A549 (cell line): Measurements from ENCODE around the gene GHDC.

Experiments
- ESRRA ChIP-seq: fragments of 150-350 bp; IDR thresholded peaks from 2 replicates; pipeline ENCODE4 v1.6.1; 2014; ENCODE audit warnings: mild to moderate bottlenecking, low read length, borderline replicate concordance
- HDAC2 ChIP-seq: fragments of 200-600 bp; sonication (generic); IDR thresholded peaks from 2 replicates; pipeline ENCODE4 v1.6.1; 2016
- MYC ChIP-seq: IDR thresholded peaks from 2 replicates; pipeline ENCODE4 v1.6.1; 2012; ENCODE audit warnings: mild to moderate bottlenecking, inconsistent platforms, low read length, improper control_type of control experiment, borderline replicate concordance
- PHF8 ChIP-seq: fragments of 200-600 bp; sonication (generic); IDR thresholded peaks from 2 replicates; pipeline ENCODE4 v1.6.1; 2016; ENCODE audit warnings: low read depth, mild to moderate bottlenecking, antibody characterized with exemption, moderate library complexity, borderline replicate concordance
- POLR2AphosphoS2 ChIP-seq: conservative IDR thresholded peaks from 2 replicates; pipeline ENCODE4 v1.6.1; 2012; ENCODE audit warnings: low read length, improper control_type of control experiment, inconsistent platforms
- RAD21 ChIP-seq, 2 experiments: fragments of >200 bp in 1 of 2; sonication (Bioruptor Twin) in 1 of 2; formaldehyde crosslinking in 1 of 2; IDR thresholded peaks in 1 of 2; conservative IDR thresholded peaks in 1 of 2; 2 replicates in 1 of 2; 3 replicates in 1 of 2; pipeline ENCODE4 v1.6.1; 2012 to 2018; ENCODE audit warnings: inconsistent platforms in 1 of 2
- ZC3H11A ChIP-seq: fragments of 450-650 bp; IDR thresholded peaks from 2 replicates; pipeline ENCODE4 v1.6.1; 2014; ENCODE audit warnings: antibody characterized with exemption, mild to moderate bottlenecking
- TF ChIP-seq, protein P1 (sequence below): fragments of >200 bp; sonication (Bioruptor Twin); formaldehyde crosslinking; IDR thresholded peaks from 3 replicates; pipeline ENCODE4 v1.5.1; 2016
- TF ChIP-seq, protein P2 (sequence below): IDR thresholded peaks from 2 replicates; pipeline ENCODE4 v1.6.1; 2012

DNA sequence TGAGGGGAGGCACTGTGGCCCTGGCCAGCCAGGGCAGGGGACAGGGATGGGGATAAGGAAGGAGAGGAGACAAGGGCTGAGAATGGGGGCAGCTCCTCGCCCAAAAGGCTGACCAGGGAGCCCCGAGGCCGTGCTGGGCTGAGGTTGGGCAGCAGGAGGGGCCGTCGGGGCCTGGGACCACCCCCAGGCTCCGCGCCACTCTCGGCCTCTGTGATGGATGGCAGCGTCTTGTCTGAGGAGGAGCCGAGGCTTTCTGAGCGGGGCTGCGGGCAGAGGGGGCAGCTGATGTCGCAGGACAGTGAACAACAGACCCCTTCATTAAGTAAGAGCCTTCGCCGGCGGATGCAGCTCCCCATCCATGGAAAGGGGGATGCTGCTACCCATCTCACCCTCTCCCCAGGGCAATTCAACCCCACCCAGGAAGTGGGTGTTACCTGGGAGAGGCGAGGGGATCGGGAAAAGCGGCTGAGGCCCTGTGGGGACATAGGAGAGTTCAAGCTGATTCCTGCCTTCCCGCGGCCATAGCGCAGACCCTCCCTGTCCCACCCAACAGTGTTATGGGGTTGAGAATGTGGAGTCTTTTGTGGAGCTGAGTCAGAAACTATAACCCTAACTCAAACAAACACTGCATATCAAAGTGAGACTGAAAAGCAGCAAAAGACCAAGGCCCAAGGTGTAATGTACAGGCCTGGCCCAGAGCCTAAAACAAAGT is 30.4 kb downstream of the GHDC start:
- TF ChIP-seq HDAC2, result no peak
- no peak for TF ChIP-seq ZC3H11A
- TF ChIP-seq ESRRA, result no peak
- TF ChIP-seq RAD21 (conservative IDR thresholded peaks at IDR 0.05 in 1 of 2, IDR thresholded peaks at IDR 0.05 in 1 of 2), result no peak
- TF ChIP-seq, protein P1, sequence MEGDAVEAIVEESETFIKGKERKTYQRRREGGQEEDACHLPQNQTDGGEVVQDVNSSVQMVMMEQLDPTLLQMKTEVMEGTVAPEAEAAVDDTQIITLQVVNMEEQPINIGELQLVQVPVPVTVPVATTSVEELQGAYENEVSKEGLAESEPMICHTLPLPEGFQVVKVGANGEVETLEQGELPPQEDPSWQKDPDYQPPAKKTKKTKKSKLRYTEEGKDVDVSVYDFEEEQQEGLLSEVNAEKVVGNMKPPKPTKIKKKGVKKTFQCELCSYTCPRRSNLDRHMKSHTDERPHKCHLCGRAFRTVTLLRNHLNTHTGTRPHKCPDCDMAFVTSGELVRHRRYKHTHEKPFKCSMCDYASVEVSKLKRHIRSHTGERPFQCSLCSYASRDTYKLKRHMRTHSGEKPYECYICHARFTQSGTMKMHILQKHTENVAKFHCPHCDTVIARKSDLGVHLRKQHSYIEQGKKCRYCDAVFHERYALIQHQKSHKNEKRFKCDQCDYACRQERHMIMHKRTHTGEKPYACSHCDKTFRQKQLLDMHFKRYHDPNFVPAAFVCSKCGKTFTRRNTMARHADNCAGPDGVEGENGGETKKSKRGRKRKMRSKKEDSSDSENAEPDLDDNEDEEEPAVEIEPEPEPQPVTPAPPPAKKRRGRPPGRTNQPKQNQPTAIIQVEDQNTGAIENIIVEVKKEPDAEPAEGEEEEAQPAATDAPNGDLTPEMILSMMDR, result no peak
- no peak for TF ChIP-seq PHF8
- no peak for TF ChIP-seq POLR2AphosphoS2
- TF ChIP-seq, protein P2, sequence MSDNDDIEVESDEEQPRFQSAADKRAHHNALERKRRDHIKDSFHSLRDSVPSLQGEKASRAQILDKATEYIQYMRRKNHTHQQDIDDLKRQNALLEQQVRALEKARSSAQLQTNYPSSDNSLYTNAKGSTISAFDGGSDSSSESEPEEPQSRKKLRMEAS, result no peak
- no peak for TF ChIP-seq MYC
